Measurements from ENCODE around the gene MAP4K5. TPM values are rescaled to one million over a fixed set of nuclear protein-coding genes. Genes with fewer than 3 reads are reported as not detected.
A peak's percentile ranks its signal among the peaks of the same experiment; 100 is the strongest.

The MAP4K5 gene
- total RNA-seq, 1 donor from 2014 or later: 73.0 TPM

DNA sequence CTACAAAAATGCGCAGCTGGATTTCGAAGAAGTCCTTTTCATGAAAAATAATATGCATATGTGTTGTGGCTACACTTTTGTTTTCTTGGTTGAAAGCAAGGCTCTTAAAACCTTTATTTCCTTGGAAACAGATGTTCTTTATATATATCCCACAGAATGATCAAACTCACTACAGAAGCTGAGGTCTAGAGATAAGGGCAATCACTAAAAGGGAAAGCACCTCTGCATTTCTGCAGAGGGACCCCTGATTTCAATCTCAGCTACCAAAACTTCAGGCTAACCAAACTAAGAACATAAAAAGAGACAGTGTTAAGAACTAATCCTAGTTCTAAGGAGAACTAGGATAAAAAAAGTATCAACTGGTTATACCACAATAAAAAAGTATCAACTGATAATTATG is 70.3 kb downstream of the MAP4K5 start:
- H3K27ac Mint-ChIP-seq: no peak overlapping the region
- TF ChIP-seq, protein P1, sequence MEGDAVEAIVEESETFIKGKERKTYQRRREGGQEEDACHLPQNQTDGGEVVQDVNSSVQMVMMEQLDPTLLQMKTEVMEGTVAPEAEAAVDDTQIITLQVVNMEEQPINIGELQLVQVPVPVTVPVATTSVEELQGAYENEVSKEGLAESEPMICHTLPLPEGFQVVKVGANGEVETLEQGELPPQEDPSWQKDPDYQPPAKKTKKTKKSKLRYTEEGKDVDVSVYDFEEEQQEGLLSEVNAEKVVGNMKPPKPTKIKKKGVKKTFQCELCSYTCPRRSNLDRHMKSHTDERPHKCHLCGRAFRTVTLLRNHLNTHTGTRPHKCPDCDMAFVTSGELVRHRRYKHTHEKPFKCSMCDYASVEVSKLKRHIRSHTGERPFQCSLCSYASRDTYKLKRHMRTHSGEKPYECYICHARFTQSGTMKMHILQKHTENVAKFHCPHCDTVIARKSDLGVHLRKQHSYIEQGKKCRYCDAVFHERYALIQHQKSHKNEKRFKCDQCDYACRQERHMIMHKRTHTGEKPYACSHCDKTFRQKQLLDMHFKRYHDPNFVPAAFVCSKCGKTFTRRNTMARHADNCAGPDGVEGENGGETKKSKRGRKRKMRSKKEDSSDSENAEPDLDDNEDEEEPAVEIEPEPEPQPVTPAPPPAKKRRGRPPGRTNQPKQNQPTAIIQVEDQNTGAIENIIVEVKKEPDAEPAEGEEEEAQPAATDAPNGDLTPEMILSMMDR (IDR thresholded peaks at IDR 0.05; ENCODE audit: unreplicated experiment): no peak
- DNase-seq (ENCODE audit: low spot score, unreplicated experiment): no peak
- peaks cover 7% of the 10 kb centered on the region for H3K36me3 Mint-ChIP-seq (ENCODE audit: insufficient read depth)
- H3K4me3 Mint-ChIP-seq (ENCODE audit: low read depth): no peak overlapping the region
- peaks cover 3% of the 10 kb centered on the region for H3K4me1 Mint-ChIP-seq (ENCODE audit: low read depth)
- no peaks in the 10 kb centered on the region for H3K9me3 Mint-ChIP-seq (ENCODE audit: low read depth)
- H3K27me3 Mint-ChIP-seq: no peaks in the 10 kb centered on the region

DNA sequence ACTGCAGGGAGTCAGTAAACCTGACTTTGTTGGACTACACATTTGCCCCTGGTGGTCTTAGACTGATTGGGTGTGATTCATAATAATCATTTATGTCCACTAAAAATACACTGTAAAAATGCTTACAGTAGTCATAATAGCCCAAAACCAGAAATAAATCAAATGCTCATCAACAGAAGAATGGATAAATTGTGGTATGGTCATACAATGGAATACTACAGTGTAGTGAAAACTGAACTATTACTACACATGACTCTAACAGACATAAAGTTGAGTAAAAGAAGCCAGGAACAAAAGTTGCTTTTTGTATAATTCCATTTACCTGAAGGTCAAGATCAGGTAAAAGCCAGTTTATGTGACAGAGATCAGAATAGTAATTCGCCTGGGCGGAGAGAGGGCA is 78.5 kb downstream of the MAP4K5 start:
- TF ChIP-seq, protein P1 (IDR thresholded peaks at IDR 0.05; ENCODE audit: unreplicated experiment): no peak
- H3K36me3 Mint-ChIP-seq (ENCODE audit: insufficient read depth): peaks cover 51% of the 10 kb centered on the region
- H3K4me1 Mint-ChIP-seq (ENCODE audit: low read depth): no peaks in the 10 kb centered on the region

DNA sequence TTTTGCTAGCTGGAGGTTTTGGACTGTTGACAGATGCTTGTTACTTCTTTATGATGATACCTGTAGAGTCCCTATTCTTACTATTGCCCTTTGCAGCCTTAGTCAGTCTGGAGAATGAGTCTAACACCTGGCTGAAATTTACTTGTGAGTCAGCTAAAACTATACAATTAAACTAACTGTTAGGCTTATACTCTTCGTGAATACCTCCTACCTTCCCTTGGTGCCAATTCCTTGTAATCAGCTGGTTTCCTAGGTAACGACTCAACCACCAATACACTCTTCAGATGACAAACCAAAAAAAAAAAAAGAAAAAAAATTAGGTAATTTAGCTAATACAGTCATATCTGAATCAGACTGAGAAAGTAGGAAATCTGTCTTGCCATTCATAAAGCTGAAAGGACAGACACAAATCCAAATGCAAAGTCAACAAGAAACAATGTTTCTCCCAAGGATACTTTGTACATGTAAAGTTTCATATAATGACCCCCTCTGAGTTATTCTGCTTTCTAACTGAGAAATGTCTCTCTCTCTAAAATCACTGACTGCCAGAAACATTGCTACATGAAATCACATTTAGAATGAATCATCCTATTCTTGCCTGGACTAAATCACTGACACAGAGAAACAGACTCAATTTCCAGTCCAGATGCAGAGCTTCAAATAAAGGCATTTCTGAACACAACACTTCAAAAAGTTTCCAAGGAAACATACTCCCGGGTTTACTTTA is 79.2 kb downstream of the MAP4K5 start:
- Mint-ChIP-seq H3K27me3 (no peaks in the 10 kb centered on the region), H3K4me3 (ENCODE audit: low read depth) (no peak overlapping the region), H3K27ac (no peak overlapping the region), H3K4me1 (ENCODE audit: low read depth) (peaks cover 3% of the 10 kb centered on the region), H3K36me3 (ENCODE audit: insufficient read depth) (peaks cover 52% of the 10 kb centered on the region), H3K9me3 (ENCODE audit: low read depth) (peaks cover 4% of the 10 kb centered on the region)
- no peak for DNase-seq (ENCODE audit: low spot score, unreplicated experiment)
- TF ChIP-seq, protein P1 (IDR thresholded peaks at IDR 0.05; ENCODE audit: unreplicated experiment): no peak

More for the DNA sequence above, 78.5 kb downstream of the MAP4K5 start:
- DNase-seq (ENCODE audit: low spot score, unreplicated experiment): no peak
- no peak overlapping the region for H3K4me3 Mint-ChIP-seq (ENCODE audit: low read depth)
- peaks cover 4% of the 10 kb centered on the region for H3K9me3 Mint-ChIP-seq (ENCODE audit: low read depth)
- no peak overlapping the region for H3K27ac Mint-ChIP-seq
- no peaks in the 10 kb centered on the region for H3K27me3 Mint-ChIP-seq

DNA sequence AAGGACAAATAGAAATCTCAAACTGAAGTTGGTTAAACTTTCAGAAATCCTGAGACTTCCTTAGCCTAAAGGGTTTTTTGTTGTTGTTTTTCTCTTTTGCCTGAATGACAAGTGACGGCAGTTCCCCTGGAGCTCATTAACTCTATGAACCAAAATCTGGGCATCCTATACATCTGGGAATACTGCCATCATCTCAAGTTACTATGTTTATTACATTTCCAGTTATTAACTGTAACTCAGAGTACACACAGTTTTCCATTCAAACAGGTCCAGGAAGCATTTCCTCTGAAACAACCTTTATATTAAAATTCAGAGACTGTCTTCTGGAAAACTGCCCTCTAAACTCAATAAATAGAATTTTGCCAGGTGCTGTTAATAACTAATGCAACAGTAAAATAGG is 80.1 kb downstream of the MAP4K5 start:
- Mint-ChIP-seq H3K4me1 (ENCODE audit: low read depth) (peaks cover 9% of the 10 kb centered on the region), H3K4me3 (ENCODE audit: low read depth) (no peak overlapping the region), H3K27ac (peak overlapping the region; percentile 49), H3K36me3 (ENCODE audit: insufficient read depth) (peaks cover 56% of the 10 kb centered on the region), H3K9me3 (ENCODE audit: low read depth) (peaks cover 4% of the 10 kb centered on the region), H3K27me3 (no peaks in the 10 kb centered on the region)
- TF ChIP-seq, protein P1 (IDR thresholded peaks at IDR 0.05; ENCODE audit: unreplicated experiment): no peak
- no peak for DNase-seq (ENCODE audit: low spot score, unreplicated experiment)

DNA sequence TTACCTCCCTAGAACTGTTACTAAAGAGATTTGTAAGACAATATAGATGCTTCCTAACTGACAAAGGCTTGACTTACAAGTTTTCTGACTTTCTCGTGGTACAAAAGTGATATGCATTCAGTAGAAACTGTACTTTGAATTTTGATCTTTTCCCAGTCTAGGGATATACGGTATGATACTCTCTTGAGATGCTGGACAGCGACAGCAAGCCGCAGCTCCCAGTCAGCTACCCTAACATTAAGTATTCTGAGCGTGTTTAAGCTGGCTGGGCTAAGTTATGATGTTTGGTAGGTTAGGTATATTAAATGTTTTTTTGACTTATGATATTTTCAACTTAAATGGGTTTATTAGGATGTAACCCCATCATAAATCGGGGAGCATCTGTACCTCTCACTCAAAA is 80.5 kb downstream of the MAP4K5 start:
- Mint-ChIP-seq H3K27ac (no peak overlapping the region), H3K9me3 (ENCODE audit: low read depth) (peaks cover 4% of the 10 kb centered on the region), H3K4me3 (ENCODE audit: low read depth) (no peak overlapping the region), H3K4me1 (ENCODE audit: low read depth) (peaks cover 10% of the 10 kb centered on the region), H3K27me3 (no peaks in the 10 kb centered on the region), H3K36me3 (ENCODE audit: insufficient read depth) (peaks cover 57% of the 10 kb centered on the region)
- DNase-seq (ENCODE audit: low spot score, unreplicated experiment): no peak
- TF ChIP-seq, protein P1 (IDR thresholded peaks at IDR 0.05; ENCODE audit: unreplicated experiment): no peak
